Measurements from ENCODE around the gene WLS.

Gene WLS

GRCh38 chr1:68225781-68226180 lies 6.5 kb downstream of the WLS start:
- no peak for DNase-seq

- no peak for DNase-seq
These were observed 8.6 kb downstream of the WLS start for GRCh38 chr1:68223687-68224086.

GRCh38 chr1:68221980-68222373 lies 10.3 kb downstream of the WLS start:
- no peak for DNase-seq

- DNase-seq = no peak
These were observed 11.0 kb downstream of the WLS start for GRCh38 chr1:68221001-68221979.

GRCh38 chr1:68220420-68220819 lies 11.9 kb downstream of the WLS start:
- no peak for DNase-seq

GRCh38 chr1:68218490-68218889 lies 13.8 kb downstream of the WLS start:
- DNase-seq = no peak

GRCh38 chr1:68217618-68218017 lies 14.7 kb downstream of the WLS start:
- peak; percentile 51 for DNase-seq

- DNase-seq = peak; percentile 94
These were observed 15.2 kb downstream of the WLS start for GRCh38 chr1:68217060-68217554.

GRCh38 chr1:68216089-68216772 lies 16.1 kb downstream of the WLS start:
- DNase-seq = no peak

- DNase-seq = peak; percentile 85
These were observed 18.5 kb downstream of the WLS start for GRCh38 chr1:68213843-68214242.

- DNase-seq = no peak
These were observed 20.5 kb downstream of the WLS start for GRCh38 chr1:68211761-68212380.

- no peak for DNase-seq
These were observed 21.5 kb downstream of the WLS start for GRCh38 chr1:68210829-68211228.

- no peak for DNase-seq
These were observed 22.3 kb downstream of the WLS start for GRCh38 chr1:68210027-68210426.

GRCh38 chr1:68206848-68207689 lies 25.3 kb downstream of the WLS start:
- no peak for DNase-seq

- DNase-seq = no peak
These were observed 26.4 kb downstream of the WLS start for GRCh38 chr1:68205794-68206358.

GRCh38 chr1:68204977-68205630 lies 27.2 kb downstream of the WLS start:
- no peak for DNase-seq

- peak; percentile 71 for DNase-seq
These were observed 30.0 kb downstream of the WLS start for GRCh38 chr1:68202239-68202832.

GRCh38 chr1:68201546-68202238 lies 30.6 kb downstream of the WLS start:
- peak; percentile 50 for DNase-seq

- DNase-seq = no peak
These were observed 32.7 kb downstream of the WLS start for GRCh38 chr1:68199603-68200002.

- no peak for DNase-seq
These were observed 33.6 kb downstream of the WLS start for GRCh38 chr1:68198752-68199151.

- no peak for DNase-seq
These were observed 34.4 kb downstream of the WLS start for GRCh38 chr1:68197891-68198290.

All from NCI-H446 treated with DMSO at 0.1 percent for 48 hours (cell line).